ENCODE measurements around the gene FHOD1. TPM values are rescaled to one million over a fixed set of nuclear protein-coding genes. Genes with fewer than 3 reads are reported as not detected.

Gene FHOD1
- total and polyA plus RNA-seq, 9 of the 15 experiments (the other 6 are each of a cell fraction or from before 2014, with no cell fraction given): 18.7 to 126 (median 32.3) TPM

DNA sequence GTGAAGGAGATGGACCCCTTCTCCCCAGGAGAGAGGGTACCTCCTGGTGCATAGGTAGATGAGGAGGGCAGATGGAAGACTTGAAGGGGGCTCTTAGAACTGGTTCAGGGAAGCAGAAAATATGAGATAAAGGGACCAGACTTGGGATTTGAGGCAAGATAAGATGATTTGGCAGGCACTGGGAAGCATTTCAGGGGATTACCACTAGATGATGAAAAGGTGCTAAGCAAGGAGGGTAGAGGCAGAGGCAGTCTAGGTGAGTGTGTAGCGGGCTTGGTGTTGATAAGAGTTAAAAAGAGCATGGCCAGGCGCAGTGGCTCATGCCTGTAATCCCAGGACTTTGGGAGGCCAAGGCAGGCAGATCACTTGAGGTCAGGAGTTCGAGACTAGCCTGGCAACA is 15.9 kb upstream of the FHOD1 start:
- no peak overlapping the region for H3K27ac ChIP-seq (ENCODE audit: extremely low read depth, low read depth, low read length)
- BruUV-seq (replicated peaks): no TSS peak
- POLR2A ChIA-PET: interaction anchor here (0.7 to 1.0 kb wide), 2 partner anchors 94 to 203 kb away, joined by 3 to 4 read pairs; no protein-coding TSS in a partner anchor
- peaks cover 11 to 19% of the 10 kb centered on the region in 2 experiments for H3K4me1 ChIP-seq (replicated peaks in 1 of 2; ENCODE audit: control insufficient read depth in 2 of 2, insufficient read depth in 2 of 2, low read length in 2 of 2)
- intact Hi-C loops (cut with micrococcal nuclease): loop anchor here (5.0 kb wide), 3 partner anchors 74 to 204 kb away; no protein-coding TSS in a partner anchor
- no peaks in the 10 kb centered on the region for H3K79me2 ChIP-seq (ENCODE audit: control insufficient read depth, insufficient read depth, low read length)
- TF ChIP-seq ZNF445 (CRISPR knock-in tag; IDR thresholded peaks at IDR 0.05; ENCODE audit: low read depth): no peak
- DNase-seq (ENCODE audit: extremely low read depth in 1 of 4, low spot score in 3 of 4): no peak
- in situ Hi-C loops (cut with MboI): no loop called here
- FAIRE-seq: no peak
- WGBS (ENCODE audit: insufficient coverage, low coverage, missing lambda C conversion rate): 39% methylated on average over 3 of the region's 3 CpGs
- H3K9me1 ChIP-seq (ENCODE audit: control insufficient read depth, insufficient read depth, low read length): no peaks in the 10 kb centered on the region
- H3K4me2 ChIP-seq (ENCODE audit: insufficient read depth, low read length): no peak overlapping the region
- peak overlapping the region in 1 of 2 experiments; percentile 8; a peak in 1 of 4 replicates for H3K9ac ChIP-seq (ENCODE audit: insufficient read depth in 1 of 2, low read depth in 2 of 2, low read length in 2 of 2)
- CTCF ChIA-PET (ENCODE audit: low intra/inter-chr PET ratio): no interaction called here
- H3K36me3 ChIP-seq (ENCODE audit: control insufficient read depth, insufficient read depth, low read length): no peaks in the 10 kb centered on the region
- H4K20me1 ChIP-seq (replicated peaks; ENCODE audit: control insufficient read depth, insufficient read depth, low read length): no peaks in the 10 kb centered on the region
- no peak overlapping the region for H3K4me3 ChIP-seq
- no peaks in the 10 kb centered on the region for H3K27me3 ChIP-seq (ENCODE audit: control insufficient read depth in 2 of 2, insufficient read depth in 2 of 2, low read length in 2 of 2)
- H3K9me3 ChIP-seq (replicated peaks; ENCODE audit: control insufficient read depth, insufficient read depth, low read depth, low read length): no peaks in the 10 kb centered on the region
- ATAC-seq: no peak
- no peak overlapping the region for H2AFZ ChIP-seq (ENCODE audit: low read depth, low read length)

GRCh38 chr16:67260426-67261063 is 13.3 kb upstream of the FHOD1 start:
- CTCF ChIA-PET (ENCODE audit: low intra/inter-chr PET ratio): interaction anchor here (0.6 to 2.1 kb wide), 6 partner anchors 16 to 139 kb away, joined by 4 to 18 read pairs (median 6); partner anchors contain the start of gene PLEKHG4
- intact Hi-C loops (cut with micrococcal nuclease): loop anchor here (1.0 to 5.0 kb wide), 4 partner anchors 18 to 207 kb away; no protein-coding TSS in a partner anchor
- POLR2A ChIA-PET: interaction anchor here (0.6 to 1.6 kb wide), 8 partner anchors 28 to 301 kb away, joined by 3 to 4 read pairs (median 3); no protein-coding TSS in a partner anchor
- TF ChIP-seq NR3C1 (CRISPR knock-in tag; IDR thresholded peaks at IDR 0.05) (no peak), HNRNPH1 (optimal IDR thresholded peaks at IDR 0.05; ENCODE audit: low read depth, low read length) (no peak), POU5F1 (IDR thresholded peaks at IDR 0.05; ENCODE audit: borderline replicate concordance, low read depth, low read length, partially characterized antibody) (no peak), ARID2 (IDR thresholded peaks at IDR 0.05) (peak; percentile 88), ZNF584 (CRISPR knock-in tag; IDR thresholded peaks at IDR 0.05; ENCODE audit: low read depth) (no peak), GTF2F1 (IDR thresholded peaks at IDR 0.05; ENCODE audit: low read depth, low read length) (no peak), BHLHE40 (IDR thresholded peaks at IDR 0.05; ENCODE audit: low read length) (no peak)
- TF ChIP-seq, protein P1, sequence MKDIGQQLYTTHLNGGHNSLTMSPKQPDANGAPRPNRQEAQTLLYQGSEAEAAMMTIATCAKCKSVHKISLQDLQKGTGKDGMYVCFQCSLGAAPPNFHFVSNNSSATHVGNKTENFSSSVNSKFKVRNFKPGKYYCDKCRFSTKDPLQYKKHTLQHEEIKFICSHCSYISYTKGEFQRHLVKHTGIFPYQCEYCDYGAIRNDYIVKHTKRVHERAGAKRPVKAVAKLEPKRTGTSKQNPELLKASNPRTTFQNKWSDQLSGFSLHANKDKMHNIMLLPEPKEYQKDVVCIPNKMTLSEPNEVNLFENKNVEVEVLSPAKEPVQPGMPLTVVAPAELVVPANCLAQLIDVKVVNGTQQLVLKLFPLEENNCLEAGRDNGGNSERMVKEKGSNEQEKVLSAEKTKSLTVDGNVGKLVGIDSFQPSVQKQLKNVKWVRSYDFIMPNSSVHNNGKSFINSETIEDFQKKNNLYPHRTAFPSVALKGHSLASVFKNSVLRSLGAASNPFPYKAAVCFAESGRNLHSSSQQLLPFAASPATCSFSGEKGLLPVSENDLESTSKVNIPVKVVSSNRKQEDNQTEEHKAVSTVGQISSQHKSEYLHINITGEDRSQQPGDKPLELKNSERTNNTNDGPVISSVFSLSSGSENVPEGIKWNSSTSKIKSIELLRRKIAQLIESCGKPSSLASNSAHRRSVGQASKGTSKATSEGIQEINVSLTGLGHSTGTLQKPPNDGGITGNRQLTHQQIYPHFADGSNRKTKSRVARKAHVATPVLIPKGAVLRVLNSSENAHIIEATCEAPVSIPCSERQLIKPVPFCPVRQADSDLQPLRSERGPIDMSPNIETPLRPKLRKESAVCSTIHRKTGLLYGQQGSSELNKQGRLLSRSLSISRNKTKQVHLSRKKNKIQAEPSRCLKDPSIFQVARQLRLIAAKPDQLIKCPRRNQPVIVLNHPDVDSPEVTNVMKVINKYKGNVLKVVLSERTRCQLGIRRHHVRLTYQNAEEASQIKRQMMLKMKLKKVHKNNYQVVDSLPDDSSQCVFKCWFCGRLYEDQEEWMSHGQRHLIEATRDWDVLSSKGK (CRISPR knock-in tag; IDR thresholded peaks at IDR 0.05): no peak
- TF ChIP-seq, protein P2, sequence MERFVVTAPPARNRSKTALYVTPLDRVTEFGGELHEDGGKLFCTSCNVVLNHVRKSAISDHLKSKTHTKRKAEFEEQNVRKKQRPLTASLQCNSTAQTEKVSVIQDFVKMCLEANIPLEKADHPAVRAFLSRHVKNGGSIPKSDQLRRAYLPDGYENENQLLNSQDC (CRISPR knock-in tag; IDR thresholded peaks at IDR 0.05): no peak

More at GRCh38 chr16:67260426-67261063, 13.3 kb upstream of the FHOD1 start:
- H3K79me2 ChIP-seq (ENCODE audit: control insufficient read depth, insufficient read depth, low read length): no peaks in the 10 kb centered on the region
- no peaks in the 10 kb centered on the region for H3K27me3 ChIP-seq (ENCODE audit: control insufficient read depth in 2 of 2, insufficient read depth in 2 of 2, low read length in 2 of 2)
- no peak overlapping the region; a peak in 1 of 4 replicates for H3K9ac ChIP-seq (ENCODE audit: insufficient read depth in 1 of 2, low read depth in 2 of 2, low read length in 2 of 2)
- FAIRE-seq (peak; percentile 98), ATAC-seq (peak; percentile 92), DNase-seq (ENCODE audit: extremely low read depth in 1 of 4, low spot score in 3 of 4) (peak; percentile 29 to 79 (median 48))
- no peaks in the 10 kb centered on the region for H3K36me3 ChIP-seq (ENCODE audit: control insufficient read depth, insufficient read depth, low read length)
- in situ Hi-C loops (cut with MboI): no loop called here
- no peak overlapping the region for H3K4me2 ChIP-seq (ENCODE audit: insufficient read depth, low read length)
- WGBS (ENCODE audit: insufficient coverage, low coverage, missing lambda C conversion rate): 31% methylated on average over 3 of the region's 4 CpGs
- no TSS peak for BruUV-seq (replicated peaks)
- H3K9me3 ChIP-seq (replicated peaks; ENCODE audit: control insufficient read depth, insufficient read depth, low read depth, low read length): no peaks in the 10 kb centered on the region
- no peaks in the 10 kb centered on the region for H4K20me1 ChIP-seq (replicated peaks; ENCODE audit: control insufficient read depth, insufficient read depth, low read length)
- H3K4me1 ChIP-seq (replicated peaks in 1 of 2; ENCODE audit: control insufficient read depth in 2 of 2, insufficient read depth in 2 of 2, low read length in 2 of 2): peaks cover 3 to 15% of the 10 kb centered on the region in 2 experiments; a peak in 3 of 5 replicates
- no peak overlapping the region for H3K4me3 ChIP-seq
- H2AFZ ChIP-seq (ENCODE audit: low read depth, low read length): peak overlapping the region; percentile 52; the same call in 1 of the 2 replicates
- H3K27ac ChIP-seq (ENCODE audit: extremely low read depth, low read depth, low read length): peak overlapping the region; percentile 37; the same call in 1 of the 3 replicates
- no peaks in the 10 kb centered on the region for H3K9me1 ChIP-seq (ENCODE audit: control insufficient read depth, insufficient read depth, low read length)

All from K562 (cell line).